ENCODE data around the gene CKS2.
A peak's percentile ranks its signal among the peaks of the same experiment; 100 is the strongest.
"Not testable (repeated sequence)": the region's sequence is repeated elsewhere in the genome, so short reads cannot be mapped to it uniquely, and the experiment has no call there.

Gene CKS2

DNA sequence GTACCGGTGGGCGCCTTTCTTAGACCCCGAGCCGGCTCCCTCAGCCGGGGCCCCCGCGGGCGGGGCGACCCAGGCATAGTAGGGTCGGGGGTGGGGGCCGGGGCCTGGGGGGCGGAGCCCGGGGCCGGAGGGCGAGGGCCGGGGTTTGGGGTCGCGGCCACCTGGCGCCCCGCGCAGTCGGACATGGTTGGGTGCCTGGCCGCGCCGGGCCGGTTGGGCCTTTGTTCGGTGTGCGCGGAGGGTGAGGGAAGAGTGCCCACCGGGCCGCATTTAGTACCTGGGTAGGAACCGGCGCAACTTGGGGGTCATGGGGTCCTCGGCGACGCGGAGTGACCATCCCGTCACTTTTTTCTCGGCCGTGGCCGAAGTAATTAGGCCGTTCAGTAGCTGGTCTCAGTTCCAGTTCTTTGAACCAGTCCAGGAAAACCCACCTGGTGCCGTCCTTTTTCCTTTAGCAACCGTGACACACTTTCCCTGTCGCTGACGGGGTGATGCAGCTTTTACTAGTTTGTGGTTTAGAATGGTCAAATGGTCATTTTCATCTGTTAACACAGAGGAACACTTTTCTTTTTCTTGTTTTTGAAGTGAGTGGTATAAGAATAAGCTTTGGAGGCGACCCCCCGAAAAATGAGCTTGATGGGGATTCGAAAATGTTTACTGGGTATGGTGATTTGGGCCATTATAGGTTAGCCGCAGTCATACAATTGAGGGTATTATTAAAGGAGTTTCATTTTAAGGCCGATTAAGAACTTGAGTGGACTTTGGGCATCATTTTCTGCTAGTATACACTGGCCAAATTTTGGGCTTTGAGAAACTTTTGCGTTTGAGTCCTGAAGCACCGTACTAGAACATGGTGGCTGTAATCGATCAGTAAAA, 589 bp downstream of the CKS2 start:
- DNase-seq (ENCODE audit: low spot score) = peak; percentile 53

DNA sequence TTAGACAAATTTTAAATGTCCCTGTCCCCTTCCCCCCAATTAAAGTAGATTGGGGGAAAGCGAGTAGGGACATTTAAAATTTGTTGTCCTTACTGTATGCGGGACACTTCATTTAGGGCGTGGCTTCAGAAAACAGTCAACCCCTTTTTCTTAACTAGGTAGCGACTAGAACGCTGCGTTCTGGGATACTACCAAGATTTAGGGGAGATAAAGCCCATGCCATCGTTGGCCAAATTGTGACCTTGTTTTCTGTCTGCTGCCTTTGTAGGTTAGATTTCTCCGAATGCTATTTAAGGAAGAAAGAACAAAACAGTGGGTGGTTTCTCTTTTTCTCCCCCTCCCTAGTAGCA, 1.2 kb downstream of the CKS2 start:
- DNase-seq (ENCODE audit: low spot score) = no peak

DNA sequence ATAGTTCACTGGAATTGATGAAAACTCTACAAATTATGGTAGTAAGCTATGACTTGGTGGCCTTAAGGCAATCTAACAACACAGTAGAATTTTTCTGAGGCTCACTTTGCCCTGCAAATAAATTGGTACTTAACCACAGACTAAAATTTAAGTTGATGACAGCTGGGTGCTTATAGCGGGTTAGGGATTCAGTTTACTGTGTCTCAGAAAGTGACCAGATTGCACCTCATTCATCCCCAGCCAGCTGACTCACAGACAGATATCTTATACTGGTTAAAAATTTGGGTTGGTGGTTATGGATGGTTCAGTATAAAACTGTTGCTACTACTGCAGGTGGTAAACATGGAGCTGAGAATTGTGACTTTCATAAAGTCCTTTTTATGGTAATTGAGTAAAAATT, 2.8 kb downstream of the CKS2 start:
- no peak for DNase-seq (ENCODE audit: low spot score)

DNA sequence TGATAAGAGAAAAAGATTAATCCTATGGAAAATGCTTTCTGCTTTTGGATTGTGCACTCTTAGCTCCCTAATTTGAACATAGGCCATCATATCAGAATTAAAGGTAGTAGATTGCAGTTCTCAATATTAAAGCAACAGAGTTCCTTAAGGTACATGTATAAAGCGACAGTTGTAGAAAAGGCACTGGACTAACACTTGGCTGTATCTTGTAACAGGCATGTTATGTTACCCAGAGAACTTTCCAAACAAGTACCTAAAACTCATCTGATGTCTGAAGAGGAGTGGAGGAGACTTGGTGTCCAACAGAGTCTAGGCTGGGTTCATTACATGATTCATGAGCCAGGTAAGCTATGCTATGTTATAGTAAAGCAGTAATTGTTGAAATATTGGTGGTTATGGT, 4.0 kb downstream of the CKS2 start:
- no peak for DNase-seq (ENCODE audit: low spot score)

DNA sequence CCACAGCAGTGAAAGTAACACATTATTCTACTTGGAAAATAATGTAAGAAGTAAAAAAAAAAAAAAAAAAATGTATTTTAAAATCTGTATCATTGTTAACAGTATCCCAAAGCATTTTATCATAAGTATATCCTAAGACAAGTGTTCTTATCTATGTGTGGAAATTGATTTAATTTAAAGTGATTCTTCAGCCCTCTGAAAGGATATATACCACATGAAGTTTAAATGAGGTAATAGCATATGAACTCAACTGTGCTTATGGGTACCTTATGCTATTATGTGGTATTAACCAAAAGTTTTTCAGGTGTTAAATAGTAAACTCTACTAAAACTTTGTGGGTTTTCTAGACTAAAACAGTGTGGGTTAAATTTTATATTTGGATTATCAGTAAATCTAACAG, 4.5 kb downstream of the CKS2 start:
- no peak for DNase-seq (ENCODE audit: low spot score)

DNA sequence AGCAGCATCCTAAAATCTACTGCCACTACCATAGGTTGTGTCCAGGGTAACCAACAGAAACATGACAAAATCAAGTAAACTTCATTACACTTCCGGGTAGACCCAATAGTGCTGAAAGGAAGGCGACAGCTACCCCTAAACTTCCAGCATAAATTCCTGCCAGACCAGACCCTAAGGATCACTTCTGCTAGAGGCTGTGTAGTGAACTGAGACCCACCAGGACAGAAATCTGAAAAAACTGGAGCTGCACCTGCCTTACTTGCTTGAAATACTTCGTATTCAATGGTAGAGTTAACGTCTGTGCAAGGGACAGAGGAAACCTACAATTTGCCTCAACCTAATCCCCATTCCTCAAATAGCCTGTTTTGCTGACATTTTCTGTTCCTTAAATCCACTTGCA, 6.3 kb downstream of the CKS2 start:
- no peak for DNase-seq (ENCODE audit: low spot score)

DNA sequence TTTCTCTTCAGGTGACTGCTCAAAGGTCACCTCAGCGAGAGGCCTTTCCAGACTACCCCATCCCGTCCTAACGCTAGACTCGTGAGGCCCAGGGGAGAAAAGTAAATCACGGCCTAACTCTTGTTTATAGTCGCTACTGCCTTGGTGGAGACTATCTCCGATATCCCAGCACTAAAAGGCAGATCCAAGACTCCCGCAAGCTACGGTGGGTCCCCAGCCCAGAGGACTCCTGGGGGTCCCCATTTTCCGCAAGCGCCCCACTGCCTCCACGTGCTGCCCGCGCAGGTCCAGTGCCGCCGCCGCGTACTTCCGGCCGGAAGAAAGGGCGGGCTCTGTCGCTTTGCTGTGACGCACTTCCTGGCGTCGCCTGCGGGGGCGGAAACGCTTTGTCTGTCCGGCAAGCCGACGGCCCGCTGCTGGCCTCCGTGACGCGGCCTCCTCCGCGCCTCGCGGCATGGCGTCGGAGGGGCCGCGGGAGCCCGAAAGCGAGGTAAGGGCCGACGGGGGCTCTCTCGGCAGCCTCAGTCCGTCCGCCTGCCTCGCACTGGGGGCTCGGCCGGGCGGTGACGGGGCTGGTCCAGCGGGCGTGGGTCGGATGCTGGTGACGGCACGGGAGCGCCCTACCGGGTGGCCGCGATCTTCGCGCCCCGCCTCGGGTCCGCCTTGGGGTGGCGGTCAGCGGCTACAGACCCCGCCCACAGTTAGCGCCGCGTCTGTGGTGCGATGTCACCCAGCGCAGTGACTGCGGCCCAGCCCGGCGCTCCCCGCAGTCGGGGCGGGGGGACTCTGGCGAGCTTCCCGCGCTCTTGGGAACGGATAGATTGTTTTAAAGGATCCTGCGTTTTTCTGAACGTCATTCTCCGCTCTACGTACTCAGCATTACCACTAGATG, 7.4 kb downstream of the CKS2 start, which contains the start of gene SECISBP2:
Gene SECISBP2, plus strand, starts transcription at position 378 of the 892 bp plus-strand sequence. Its CDS starts 77 bp downstream, at position 455.
- peak; percentile 91 for DNase-seq (ENCODE audit: low spot score)

DNA sequence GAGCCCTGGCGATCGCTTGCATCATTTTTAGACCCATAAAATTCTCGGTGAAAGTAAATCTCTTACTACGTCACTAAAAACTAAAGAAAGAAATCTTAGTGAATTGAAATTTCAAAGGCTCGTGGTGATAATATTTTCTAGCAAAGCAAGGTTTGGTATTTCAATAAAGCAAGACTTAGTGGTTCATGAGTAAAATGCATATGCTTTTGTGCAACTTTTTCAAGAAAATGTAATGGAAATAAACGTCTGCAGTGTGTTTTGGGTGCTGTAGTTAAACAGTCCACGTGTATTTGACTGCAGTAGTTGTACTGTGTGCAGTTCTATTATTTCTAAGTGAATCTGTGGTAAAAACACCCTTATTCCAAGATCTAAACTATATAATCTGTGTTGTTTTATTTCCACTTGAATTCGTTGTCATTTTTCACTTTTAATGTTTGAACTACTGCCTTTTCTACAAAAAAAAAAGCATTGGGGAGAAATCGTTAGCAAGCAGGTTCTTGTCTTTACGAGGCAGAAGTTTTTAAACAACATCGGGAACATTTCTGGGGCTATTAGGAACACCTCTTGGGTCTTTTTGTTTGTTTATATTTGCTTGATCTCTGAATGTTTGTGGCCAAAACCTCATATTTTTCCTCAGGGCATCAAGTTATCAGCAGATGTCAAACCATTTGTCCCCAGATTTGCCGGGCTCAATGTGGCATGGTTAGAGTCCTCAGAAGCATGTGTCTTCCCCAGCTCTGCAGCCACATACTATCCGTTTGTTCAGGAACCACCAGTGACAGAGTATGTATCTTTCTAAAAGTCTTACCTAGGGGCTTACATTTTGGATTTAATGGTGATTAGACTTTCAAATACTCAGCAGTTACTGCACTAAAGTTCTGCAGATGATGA, 8.3 kb downstream of the CKS2 start:
- no peak for DNase-seq (ENCODE audit: low spot score)

DNA sequence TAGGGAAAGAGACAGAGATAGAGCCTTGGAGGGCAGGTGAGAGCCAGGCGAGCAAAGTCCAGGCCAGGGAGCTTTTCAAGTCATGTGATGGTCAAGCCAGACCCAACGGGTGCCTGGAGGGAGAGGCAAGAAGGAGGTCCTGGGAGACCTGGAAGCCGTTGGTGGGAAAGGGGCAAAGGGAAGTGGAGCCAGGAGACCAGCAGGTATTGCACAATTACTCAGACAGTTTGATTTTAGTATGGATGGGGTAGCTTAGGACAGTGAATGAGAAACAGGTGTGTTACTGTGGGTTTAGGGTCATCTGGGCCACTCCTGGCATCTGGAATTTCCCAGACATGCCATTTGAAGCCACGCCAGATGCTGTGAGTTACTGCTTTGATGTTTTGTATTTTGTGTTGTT, 12.4 kb downstream of the CKS2 start:
- no peak for DNase-seq (ENCODE audit: low spot score)

DNA sequence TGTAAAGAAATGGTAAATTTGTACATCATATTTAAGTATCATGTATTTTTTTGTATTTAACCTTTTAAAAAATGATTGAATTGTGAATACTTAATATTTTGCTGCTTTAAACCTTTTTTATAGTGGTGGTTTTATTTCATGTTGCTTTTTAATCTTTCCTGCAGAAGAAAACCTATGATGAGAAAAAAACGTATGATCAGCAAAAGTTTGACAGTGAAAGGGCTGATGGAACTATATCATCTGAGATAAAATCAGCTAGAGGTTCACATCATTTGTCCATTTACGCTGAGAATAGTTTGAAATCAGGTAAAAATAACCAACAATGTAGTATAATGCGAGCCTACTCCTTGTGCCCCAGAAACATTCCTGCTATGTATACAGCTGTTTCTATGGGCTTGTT, 14.7 kb downstream of the CKS2 start:
- DNase-seq (ENCODE audit: low spot score) = no peak

DNA sequence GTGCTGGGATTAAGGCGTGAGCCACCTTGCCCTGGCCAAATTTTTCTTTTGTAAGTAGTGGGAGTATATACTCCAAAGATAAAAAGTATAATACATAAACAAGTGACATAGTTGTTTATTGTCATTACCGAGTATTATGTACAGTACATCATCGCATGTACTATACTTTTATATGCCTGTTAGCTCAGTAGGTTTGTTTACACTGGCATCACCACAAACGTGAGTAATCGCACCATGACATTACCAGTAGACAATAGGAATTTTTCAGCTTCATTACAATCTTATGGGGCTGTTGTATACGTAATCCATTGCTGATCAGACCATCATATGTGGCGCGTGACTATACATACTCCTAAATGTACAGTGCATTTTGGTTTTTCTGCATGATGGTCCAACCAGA, 17.1 kb downstream of the CKS2 start:
- no peak for DNase-seq (ENCODE audit: low spot score)

DNA sequence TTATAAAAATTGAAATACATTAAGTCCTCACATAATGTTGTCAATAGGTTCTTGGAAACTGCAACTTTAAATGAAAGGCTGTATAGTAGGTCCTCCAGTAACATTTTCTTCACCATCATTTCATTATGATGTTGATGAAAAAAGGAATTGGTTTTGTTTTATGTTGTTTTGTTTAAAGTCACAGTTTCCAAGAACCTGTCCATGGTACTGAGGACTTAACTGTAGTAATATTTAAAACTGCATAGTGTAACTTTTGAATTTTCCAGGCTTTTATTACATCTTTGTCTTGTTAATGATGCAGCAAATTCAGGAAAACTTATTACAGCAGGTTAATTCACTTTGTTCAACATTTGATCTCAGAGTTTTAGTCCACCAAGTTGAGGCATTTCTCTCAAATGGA, 18.9 kb downstream of the CKS2 start:
- no peak for DNase-seq (ENCODE audit: low spot score)

DNA sequence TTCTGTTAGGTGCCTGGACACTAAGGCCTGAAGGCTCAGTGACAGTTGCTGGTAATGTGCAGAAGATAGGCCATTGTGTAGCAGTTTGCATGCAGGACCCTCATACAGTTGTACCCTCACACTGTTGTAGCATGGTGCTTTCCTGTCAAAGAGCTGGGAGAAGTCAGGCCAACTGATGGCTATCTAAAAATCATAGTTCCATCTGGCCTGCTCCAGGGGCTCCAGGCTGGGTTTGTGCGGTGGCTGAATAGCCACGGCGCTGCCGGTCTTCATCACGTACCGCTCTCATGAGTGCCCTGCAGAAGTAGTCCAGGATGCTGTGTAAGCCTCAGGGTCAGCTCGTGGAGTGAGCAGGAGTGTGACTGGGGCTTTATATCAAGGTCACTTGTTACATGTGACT, 19.5 kb downstream of the CKS2 start:
- no peak for DNase-seq (ENCODE audit: low spot score)

DNA sequence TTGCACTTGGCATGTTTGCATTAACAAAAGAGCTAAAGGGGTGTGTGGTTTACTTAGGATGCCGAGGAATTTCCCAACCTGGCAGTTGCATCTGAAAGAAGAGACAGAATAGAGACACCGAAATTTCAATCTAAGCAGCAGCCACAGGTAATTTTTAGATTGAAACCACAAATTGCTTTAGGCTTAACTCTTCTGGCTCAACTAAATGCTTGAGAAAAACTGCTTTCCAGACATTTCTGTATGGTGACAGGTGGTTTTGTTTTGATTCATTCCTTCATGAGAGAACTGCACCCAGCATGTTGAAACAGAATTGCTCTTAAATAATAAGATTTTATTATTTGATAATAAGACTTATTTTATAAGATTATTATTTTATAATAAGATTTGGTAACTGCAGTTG, 28.8 kb downstream of the CKS2 start:
- no peak for DNase-seq (ENCODE audit: low spot score)

DNA sequence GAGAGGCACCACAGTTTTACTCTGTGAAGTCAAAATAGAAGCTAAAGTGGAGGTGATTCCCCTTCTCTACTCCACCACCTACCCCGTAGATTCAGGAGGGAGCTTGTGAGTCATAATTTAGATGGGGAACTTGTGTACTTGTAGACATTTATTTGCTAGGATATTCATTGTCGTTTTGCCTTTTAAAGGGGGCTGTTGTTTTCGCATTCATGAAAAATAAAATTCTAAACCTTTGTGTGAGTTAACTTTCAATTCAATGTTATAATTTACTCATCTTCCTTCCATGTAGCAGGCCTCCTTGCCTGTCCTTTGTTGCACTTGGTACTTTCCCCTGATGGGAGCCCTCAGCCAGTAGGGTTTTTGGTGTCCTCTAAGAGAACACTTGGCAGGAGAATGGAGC, 29.3 kb downstream of the CKS2 start:
- DNase-seq (ENCODE audit: low spot score) = no peak

DNA sequence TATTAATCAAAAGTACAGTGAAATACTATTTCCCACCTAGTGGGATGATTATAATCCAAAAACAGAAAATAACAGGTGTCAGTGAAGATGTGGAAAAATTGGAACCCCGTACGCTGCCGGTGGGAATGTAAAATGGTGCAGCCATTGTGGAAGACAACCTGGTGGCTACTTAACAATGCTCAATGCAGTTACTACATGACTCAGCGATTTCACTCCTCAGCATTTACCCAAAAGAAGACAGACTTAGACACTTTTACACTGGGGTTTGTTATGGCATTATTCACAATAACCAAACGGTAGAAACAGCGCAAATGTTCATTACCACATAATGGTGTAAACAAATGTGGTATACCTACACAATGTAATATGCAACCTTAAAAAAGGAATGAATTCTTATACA, 31.2 kb downstream of the CKS2 start:
- DNase-seq (ENCODE audit: low spot score) = no peak

DNA sequence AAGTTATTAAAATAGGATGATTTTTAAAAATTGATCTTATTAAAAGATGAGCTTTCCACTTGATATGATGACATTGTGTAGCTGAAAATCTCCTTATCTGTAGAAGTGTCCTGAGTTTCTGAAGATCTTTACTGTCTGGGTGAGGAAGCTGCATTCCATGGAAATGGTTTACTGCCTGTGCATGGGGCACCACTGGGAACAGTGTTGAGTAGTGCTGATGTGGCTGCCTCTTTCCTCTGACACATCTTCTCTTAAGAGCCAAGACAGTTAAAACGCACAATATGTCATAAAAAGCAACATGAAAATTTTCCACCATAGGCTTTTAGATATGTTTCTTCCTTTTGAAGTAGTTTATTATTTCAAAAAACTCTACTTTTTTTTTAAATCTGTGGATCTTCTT, 32.0 kb downstream of the CKS2 start:
- DNase-seq (ENCODE audit: low spot score) = no peak

DNA sequence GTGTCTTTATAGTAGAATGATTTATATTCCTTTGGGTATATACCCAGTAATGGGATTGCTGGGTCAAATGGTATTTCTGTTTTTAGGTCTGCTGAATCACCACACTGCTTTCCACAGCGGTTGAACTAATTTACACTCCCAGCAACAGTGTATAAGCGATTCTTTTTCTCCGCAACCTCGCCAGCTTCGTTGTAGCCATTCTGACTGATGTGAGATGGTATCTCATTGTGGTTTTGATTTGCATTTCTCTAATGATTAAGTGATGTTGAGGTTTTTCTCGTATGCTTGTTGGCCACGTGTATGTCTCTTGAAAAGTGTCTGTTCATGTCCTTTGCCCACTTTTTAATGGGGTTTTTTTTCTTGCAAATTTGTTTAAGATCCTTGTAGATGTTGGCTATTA, 32.8 kb downstream of the CKS2 start:
- not testable (repeated sequence) for DNase-seq (ENCODE audit: low spot score)

DNA sequence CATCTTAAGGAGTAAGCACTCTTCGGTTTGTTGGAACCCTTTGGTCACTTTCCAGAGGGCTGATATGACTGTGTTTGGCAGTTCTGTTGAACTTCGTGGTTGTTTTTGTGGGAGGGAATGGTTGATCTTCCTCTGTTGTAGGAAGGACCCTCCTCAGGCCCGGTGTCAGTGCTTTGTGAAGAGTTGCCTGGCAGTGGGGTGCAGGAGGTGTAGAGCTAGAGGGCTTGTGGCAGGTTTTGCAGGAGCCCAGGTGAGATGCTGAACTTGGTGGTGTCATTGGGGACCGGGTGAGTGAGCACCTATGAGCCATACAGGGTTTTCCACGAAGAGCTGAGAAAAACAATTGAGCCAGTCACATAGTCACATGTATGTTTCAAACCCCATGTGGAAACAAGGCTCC, 34.5 kb downstream of the CKS2 start:
- DNase-seq (ENCODE audit: low spot score) = no peak

DNA sequence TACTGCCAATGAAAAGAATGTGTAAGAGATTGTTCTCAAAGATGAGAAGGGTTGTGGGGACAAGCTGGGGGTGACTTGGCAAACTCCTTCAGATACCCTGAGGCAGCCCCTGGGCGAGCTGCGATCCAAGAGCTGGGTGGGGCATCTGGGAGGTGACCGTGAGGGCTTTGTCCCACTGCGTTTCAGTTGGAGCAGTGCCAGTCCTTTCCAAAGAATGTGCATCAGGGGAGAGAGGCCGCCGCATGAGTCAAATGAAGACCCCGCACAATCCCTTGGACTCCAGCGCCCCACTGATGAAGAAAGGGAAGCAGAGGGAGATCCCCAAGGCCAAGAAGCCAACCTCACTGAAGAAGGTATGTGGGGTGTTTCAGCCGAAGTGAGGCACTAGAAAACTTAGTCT, 35.7 kb downstream of the CKS2 start:
- DNase-seq (ENCODE audit: low spot score) = no peak

DNA sequence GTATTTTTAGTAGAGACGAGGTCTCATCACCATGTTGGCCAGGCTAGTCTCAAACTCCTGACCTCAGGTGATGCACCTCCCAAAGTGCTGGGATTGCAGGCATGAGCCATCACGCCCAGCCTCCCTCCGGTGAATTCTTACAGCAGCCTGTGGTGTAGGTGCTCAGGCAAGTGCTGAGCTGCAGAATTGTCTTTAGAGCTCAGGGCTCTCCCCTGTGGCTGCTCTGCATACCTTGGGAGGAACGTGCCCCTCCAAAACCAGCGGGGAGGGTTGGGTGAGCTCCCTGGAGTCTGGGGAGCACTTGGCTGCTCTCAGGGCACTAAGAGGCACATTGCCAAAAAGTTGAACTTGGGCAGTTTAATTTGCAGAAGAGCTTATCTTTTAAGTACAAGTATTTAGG, 36.7 kb downstream of the CKS2 start:
- no peak for DNase-seq (ENCODE audit: low spot score)

DNA sequence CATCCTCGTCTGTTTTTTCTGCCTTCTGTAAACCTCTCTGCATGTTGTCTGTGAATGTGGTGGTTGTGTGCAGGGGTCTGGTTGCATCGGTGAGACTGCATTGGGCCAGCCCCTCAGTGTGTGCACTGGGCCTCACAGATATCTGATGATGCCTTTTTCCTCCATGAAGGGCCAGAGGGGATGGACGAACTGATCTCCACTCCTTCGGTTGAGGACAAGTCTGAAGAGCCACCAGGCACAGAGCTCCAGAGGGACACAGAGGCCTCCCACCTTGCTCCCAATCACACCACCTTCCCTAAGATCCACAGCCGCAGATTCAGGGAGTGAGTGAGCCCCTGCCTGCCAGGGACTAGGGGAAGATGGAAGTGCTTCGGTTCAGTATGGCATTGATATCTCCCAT, 38.6 kb downstream of the CKS2 start:
- DNase-seq (ENCODE audit: low spot score) = no peak
